Measurements from ENCODE around the gene BSX. TPM values are rescaled to one million over a fixed set of nuclear protein-coding genes. Genes with fewer than 3 reads are reported as not detected.

The BSX gene
- total and polyA plus RNA-seq, 2 donors (not counting 3 experiments of a cell fraction or from before 2014, with no cell fraction given): not detected

DNA sequence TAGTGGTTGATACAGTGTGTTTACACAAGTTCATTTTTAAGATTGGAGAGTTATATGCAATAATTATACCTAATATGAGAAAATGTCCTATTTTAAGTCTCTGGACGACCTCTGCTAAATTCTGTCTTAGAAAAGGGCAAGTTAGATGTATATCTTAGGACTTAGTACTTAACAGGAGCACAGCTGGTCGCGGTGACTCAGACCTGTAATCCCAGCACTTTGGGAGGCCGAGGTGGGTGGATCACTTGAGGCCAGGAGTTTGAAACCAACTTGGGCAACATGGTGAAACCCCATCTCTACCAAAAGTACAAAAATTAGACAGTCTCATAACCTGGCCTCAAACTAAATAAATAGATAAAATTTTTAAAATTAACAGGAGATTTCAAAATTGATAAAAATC lies 27.2 kb downstream of the BSX start:
- Histone ChIP-seq H2AFZ (ENCODE audit: low read depth, low read length) (no peak overlapping the region), H3K9me1 (replicated peaks; ENCODE audit: control insufficient read depth, extremely low read depth, insufficient read depth, low read length) (no peaks in the 10 kb centered on the region), H4K20me1 (replicated peaks; ENCODE audit: control insufficient read depth, extremely low read depth, insufficient read depth, low read length) (no peaks in the 10 kb centered on the region), H3K9me3 (replicated peaks; ENCODE audit: control insufficient read depth, insufficient read depth, low read length) (no peaks in the 10 kb centered on the region), H3K4me1 (ENCODE audit: control insufficient read depth, extremely low read depth, insufficient read depth, low read length) (no peaks in the 10 kb centered on the region), H3K4me3 (replicated peaks in 1 of 3; ENCODE audit: insufficient read depth in 1 of 3, low read depth in 1 of 3, low read length in 3 of 3) (no peak overlapping the region), H3K27me3 (ENCODE audit: control insufficient read depth in 2 of 2, insufficient read depth in 2 of 2, low read length in 2 of 2) (no peaks in the 10 kb centered on the region), H3K9ac (replicated peaks; ENCODE audit: extremely low read depth, insufficient read depth, low read length) (no peak overlapping the region), H3K27ac (ENCODE audit: insufficient read depth, low read depth, low read length) (no peak overlapping the region), H3K36me3 (ENCODE audit: control insufficient read depth in 2 of 2, extremely low read depth in 1 of 2, insufficient read depth in 2 of 2, low read length in 2 of 2) (no peaks in the 10 kb centered on the region), H3K79me2 (ENCODE audit: control insufficient read depth, insufficient read depth, low read length) (no peaks in the 10 kb centered on the region), H3K4me2 (ENCODE audit: insufficient read depth, low read length) (no peak overlapping the region)
- TF ChIP-seq, protein P1, sequence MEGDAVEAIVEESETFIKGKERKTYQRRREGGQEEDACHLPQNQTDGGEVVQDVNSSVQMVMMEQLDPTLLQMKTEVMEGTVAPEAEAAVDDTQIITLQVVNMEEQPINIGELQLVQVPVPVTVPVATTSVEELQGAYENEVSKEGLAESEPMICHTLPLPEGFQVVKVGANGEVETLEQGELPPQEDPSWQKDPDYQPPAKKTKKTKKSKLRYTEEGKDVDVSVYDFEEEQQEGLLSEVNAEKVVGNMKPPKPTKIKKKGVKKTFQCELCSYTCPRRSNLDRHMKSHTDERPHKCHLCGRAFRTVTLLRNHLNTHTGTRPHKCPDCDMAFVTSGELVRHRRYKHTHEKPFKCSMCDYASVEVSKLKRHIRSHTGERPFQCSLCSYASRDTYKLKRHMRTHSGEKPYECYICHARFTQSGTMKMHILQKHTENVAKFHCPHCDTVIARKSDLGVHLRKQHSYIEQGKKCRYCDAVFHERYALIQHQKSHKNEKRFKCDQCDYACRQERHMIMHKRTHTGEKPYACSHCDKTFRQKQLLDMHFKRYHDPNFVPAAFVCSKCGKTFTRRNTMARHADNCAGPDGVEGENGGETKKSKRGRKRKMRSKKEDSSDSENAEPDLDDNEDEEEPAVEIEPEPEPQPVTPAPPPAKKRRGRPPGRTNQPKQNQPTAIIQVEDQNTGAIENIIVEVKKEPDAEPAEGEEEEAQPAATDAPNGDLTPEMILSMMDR (IDR thresholded peaks at IDR 0.05; ENCODE audit: extremely low read depth in 1 of 2, insufficient read depth in 1 of 2, low read depth in 1 of 2, low read length in 2 of 2): no peak
- no peak for TF ChIP-seq JUN (IDR thresholded peaks at IDR 0.05; ENCODE audit: borderline replicate concordance, insufficient read depth, insufficient read length, low read depth)
- TF ChIP-seq, protein P2, sequence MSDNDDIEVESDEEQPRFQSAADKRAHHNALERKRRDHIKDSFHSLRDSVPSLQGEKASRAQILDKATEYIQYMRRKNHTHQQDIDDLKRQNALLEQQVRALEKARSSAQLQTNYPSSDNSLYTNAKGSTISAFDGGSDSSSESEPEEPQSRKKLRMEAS (IDR thresholded peaks at IDR 0.05; ENCODE audit: insufficient read depth, insufficient read length): no peak
- no peak for TF ChIP-seq GATA2 (IDR thresholded peaks at IDR 0.05; ENCODE audit: insufficient read depth, insufficient read length, low read depth, low read length)
- TF ChIP-seq EZH2 (IDR thresholded peaks at IDR 0.05; ENCODE audit: borderline replicate concordance, low read depth, low read length, severe bottlenecking): no peak
- TF ChIP-seq POLR2A (IDR thresholded peaks at IDR 0.05; ENCODE audit: low read depth, low read length): no peak
- no peak for TF ChIP-seq FOS (IDR thresholded peaks at IDR 0.05; ENCODE audit: borderline replicate concordance, insufficient read depth, low read length)
- no peak for TF ChIP-seq MYC (IDR thresholded peaks at IDR 0.05; ENCODE audit: low read depth, low read length)
- no peak for TF ChIP-seq POLR2AphosphoS5 (IDR thresholded peaks at IDR 0.05; ENCODE audit: insufficient read depth, low read depth, low read length)
- FAIRE-seq (no peak), DNase-seq (ENCODE audit: low read depth, low spot score) (no peak)
- BruUV-seq (replicated peaks): no TSS peak
- intact Hi-C loops (cut with micrococcal nuclease): no loop called here
- dilution Hi-C loops (cut with MboI; ENCODE audit: extremely low pct_ligation_motif_present, low sequenced_read_pairs): no loop called here
- CTCF ChIA-PET: interaction anchor here (0.9 kb wide), 1 partner anchor 20 kb away, joined by 3 read pairs; no protein-coding TSS in a partner anchor
- POLR2A ChIA-PET: no interaction called here

Measured in endothelial cell of umbilical vein (primary cell).